Bronchial epithelial cell (primary cell): ENCODE measurements around the gene SKI. TPM values are rescaled to one million over a fixed set of nuclear protein-coding genes. Genes with fewer than 3 reads are reported as not detected.
A peak's percentile ranks its signal among the peaks of the same experiment; 100 is the strongest.

Experiments used
- DNase-seq: peaks from one replicate; pipeline ENCODE4 v3.0.0-alpha.2; 2010; ENCODE audit warnings: low read depth
- FAIRE-seq: peaks from 2 replicates; lab custom pipeline; 2011; peaks lifted over from hg19 to GRCh38; lab: Jason Lieb, UNC
- H3K27me3 ChIP-seq: 2 replicates; pipeline ENCODE4 v1.5.1; 2011; ENCODE audit warnings: low read length; ENCODE audit not compliant: control insufficient read depth, insufficient read depth
- H3K36me3 ChIP-seq: 2 replicates; pipeline ENCODE4 v1.5.1; 2011; ENCODE audit warnings: low read length; ENCODE audit not compliant: control insufficient read depth, insufficient read depth
- H3K4me3 ChIP-seq: 2 replicates; pipeline ENCODE4 v1.5.1; 2011; ENCODE audit warnings: mild to moderate bottlenecking, low read depth, low read length, control low read depth
- CTCF ChIP-seq: IDR thresholded peaks from 2 replicates; pipeline ENCODE4 v1.5.1; 2011; ENCODE audit warnings: mild to moderate bottlenecking, moderate library complexity, low read length, control low read depth, inconsistent platforms; ENCODE audit not compliant: insufficient read depth, severe bottlenecking
- total RNA-seq: library from RNA; depleted of rRNA; stranded (reverse); fragments of >200 nt; gene quantifications from 2 replicates; pipeline ENCODE4 v1.2.1, GENCODE V29; 2014

The SKI gene
- total RNA-seq, 1 donor from 2014 or later = 8.4 TPM

GRCh38 chr1:2334366-2334765 is 106.2 kb downstream of the SKI start:
- Histone ChIP-seq H3K36me3 (no peaks in the 10 kb centered on the region), H3K4me3 (peak overlapping the region; percentile 32), H3K27me3 (peaks cover 2% of the 10 kb centered on the region)
- FAIRE-seq (no peak), DNase-seq (peak; percentile 54)
- TF ChIP-seq CTCF = no peak

- Histone ChIP-seq H3K27me3 (peaks cover under 1% of the 10 kb centered on the region), H3K36me3 (no peaks in the 10 kb centered on the region), H3K4me3 (peak overlapping the region; percentile 32)
- FAIRE-seq (no peak), DNase-seq (peak; percentile 81)
- no peak for TF ChIP-seq CTCF
These were observed 106.9 kb downstream of the SKI start for GRCh38 chr1:2334883-2335534.

GRCh38 chr1:2335721-2336455 is 107.8 kb downstream of the SKI start:
- DNase-seq = peak; percentile 54
- no peaks in the 10 kb centered on the region for H3K36me3 ChIP-seq
- peak overlapping the region; percentile 12 for H3K4me3 ChIP-seq
- TF ChIP-seq CTCF = no peak
- H3K27me3 ChIP-seq = no peaks in the 10 kb centered on the region
- FAIRE-seq = no peak

- DNase-seq = no peak
- Histone ChIP-seq H3K27me3 (no peaks in the 10 kb centered on the region), H3K36me3 (no peaks in the 10 kb centered on the region), H3K4me3 (no peak overlapping the region)
- no peak for TF ChIP-seq CTCF
- no peak for FAIRE-seq
These were observed 108.4 kb downstream of the SKI start for GRCh38 chr1:2336499-2336898.

- no peak for DNase-seq
- TF ChIP-seq CTCF = no peak
- FAIRE-seq = no peak
- Histone ChIP-seq H3K27me3 (no peaks in the 10 kb centered on the region), H3K4me3 (no peak overlapping the region), H3K36me3 (no peaks in the 10 kb centered on the region)
These were observed 109.0 kb downstream of the SKI start for GRCh38 chr1:2337081-2337480.

- TF ChIP-seq CTCF = no peak
- H3K4me3 ChIP-seq = no peak overlapping the region
- H3K36me3 ChIP-seq = no peaks in the 10 kb centered on the region
- DNase-seq = no peak
- FAIRE-seq = no peak
- H3K27me3 ChIP-seq = no peaks in the 10 kb centered on the region
These were observed 109.4 kb downstream of the SKI start for GRCh38 chr1:2337501-2337900.
